GM12874 (cell line): ENCODE results near the gene KCNAB1.

Experiments used
- CTCF ChIP-seq: IDR thresholded peaks from 2 replicates; pipeline ENCODE4 v1.5.1; 2011; ENCODE audit warnings: low read depth, mild to moderate bottlenecking, control low read depth, low read length, moderate library complexity; ENCODE audit not compliant: insufficient read depth

The KCNAB1 gene

GRCh38 chr3:156473341-156473740 is 353.0 kb downstream of the KCNAB1 start:
- no peak for TF ChIP-seq CTCF

GRCh38 chr3:156474560-156475389 is 354.4 kb downstream of the KCNAB1 start:
- peak; percentile 56 for TF ChIP-seq CTCF

GRCh38 chr3:156477323-156477722 is 356.9 kb downstream of the KCNAB1 start:
- no peak for TF ChIP-seq CTCF

- no peak for TF ChIP-seq CTCF
Observed at GRCh38 chr3:156478891-156479290, 358.5 kb downstream of the KCNAB1 start.

- TF ChIP-seq CTCF, result no peak
Observed at GRCh38 chr3:156479604-156480003, 359.2 kb downstream of the KCNAB1 start.

- TF ChIP-seq CTCF, result no peak
Observed at GRCh38 chr3:156480949-156481348, 360.6 kb downstream of the KCNAB1 start.

- TF ChIP-seq CTCF, result no peak
Observed at GRCh38 chr3:156483002-156483401, 362.6 kb downstream of the KCNAB1 start.

GRCh38 chr3:156483426-156483825 is 363.0 kb downstream of the KCNAB1 start:
- no peak for TF ChIP-seq CTCF
